A549 (cell line): ENCODE results near the gene GRK4. TPM values are rescaled to one million over a fixed set of nuclear protein-coding genes. Genes with fewer than 3 reads are reported as not detected.

ENCODE experiments used
- ATAC-seq, 2 experiments: fragments of 200-7000 bp in 1 of 2; fragments of >200 bp in 1 of 2; cut with Nextera tagmentation in 1 of 2; cut with Tn5 transposase in 1 of 2; 3 replicates each; pipeline versions ENCODE4 v1.8.0 to v1.9.1; 2018 to 2020; ENCODE audit warnings: mild to moderate bottlenecking in 1 of 2, moderate library complexity in 1 of 2
- CTCF ChIA-PET: fragments of 300-600 bp; sonication (Branson Sonifier 250); formaldehyde crosslinking; extraction: SDS; loops from one replicate; lab custom pipeline; 2021; ENCODE audit warnings: antibody characterized with exemption, inconsistent platforms; lab: Yijun Ruan, JAX
- POLR2A ChIA-PET: fragments of 350-600 bp; formaldehyde crosslinking; extraction: SDS; loops from one replicate; lab custom pipeline; 2021; ENCODE audit warnings: antibody characterized with exemption, inconsistent platforms; lab: Yijun Ruan, JAX
- DNase-seq, 2 experiments: peaks; one replicate each; pipeline versions ENCODE4 v3.0.0 to v3.0.0-alpha.2; 2011 to 2016; ENCODE audit warnings: low read depth in 1 of 2, low spot score in 1 of 2
- FAIRE-seq: peaks from 2 replicates; lab custom pipeline; 2011; peaks lifted over from hg19 to GRCh38; lab: Jason Lieb, UNC
- H3K27ac ChIP-seq, 2 experiments: fragments of >200 bp; sonication (Bioruptor Twin); formaldehyde crosslinking; 3 replicates each; pipeline ENCODE4 v1.5.1; 2016 to 2017
- H3K4me1 ChIP-seq: fragments of >200 bp; sonication (Bioruptor Twin); formaldehyde crosslinking; 3 replicates; pipeline ENCODE4 v1.6.1; 2016
- H3K4me2 ChIP-seq: fragments of >200 bp; sonication (Bioruptor Twin); formaldehyde crosslinking; 3 replicates; pipeline ENCODE4 v1.6.1; 2016
- H3K4me3 ChIP-seq: fragments of >200 bp; sonication (Bioruptor Twin); formaldehyde crosslinking; 3 replicates; pipeline ENCODE4 v1.5.1; 2016
- H3K9me3 ChIP-seq: fragments of >200 bp; sonication (Bioruptor Twin); formaldehyde crosslinking; 3 replicates; pipeline ENCODE4 v1.6.1; 2016
- CBX8 ChIP-seq: fragments of 200-600 bp; sonication (generic); IDR thresholded peaks from 2 replicates; pipeline ENCODE4 v1.6.1; 2016
- CTCF ChIP-seq: fragments of >200 bp; sonication (Bioruptor Twin); formaldehyde crosslinking; IDR thresholded peaks from 3 replicates; pipeline ENCODE4 v1.5.1; 2016
- E2F6 ChIP-seq: IDR thresholded peaks from 2 replicates; pipeline ENCODE4 v1.6.1; 2012; ENCODE audit warnings: low read depth, borderline replicate concordance
- EHF ChIP-seq: fragments of 250-450 bp; sonication (Bioruptor Pico); IDR thresholded peaks from 2 replicates; pipeline ENCODE4 v1.5.0; 2020; ENCODE audit warnings: mild to moderate bottlenecking
- FOSL2 ChIP-seq, 2 experiments: fragments of 450-650 bp in 1 of 2; fragments of >200 bp in 1 of 2; sonication (Bioruptor Twin) in 1 of 2; formaldehyde crosslinking; IDR thresholded peaks; 2 replicates each; pipeline versions ENCODE4 v1.5.0 to v1.6.1; 2016 to 2020; ENCODE audit warnings: mild to moderate bottlenecking in 1 of 2, moderate library complexity in 1 of 2
- GATA3 ChIP-seq: IDR thresholded peaks from 2 replicates; pipeline ENCODE4 v1.6.1; 2012; ENCODE audit warnings: borderline replicate concordance
- HDAC2 ChIP-seq: fragments of 200-600 bp; sonication (generic); IDR thresholded peaks from 2 replicates; pipeline ENCODE4 v1.6.1; 2016
- HEYL ChIP-seq: fragments of 250-450 bp; sonication (Bioruptor Pico); IDR thresholded peaks from 2 replicates; pipeline ENCODE4 v1.8.0; 2021; ENCODE audit warnings: mild to moderate bottlenecking, moderate library complexity
- KDM1A ChIP-seq: fragments of 200-600 bp; sonication (generic); IDR thresholded peaks from 2 replicates; pipeline ENCODE4 v1.6.1; 2016; ENCODE audit warnings: low read depth, mild to moderate bottlenecking
- NFE2L2 ChIP-seq: fragments of 150-350 bp; conservative IDR thresholded peaks from 2 replicates; pipeline ENCODE4 v1.6.1; 2014; ENCODE audit warnings: low read length
- PBX3 ChIP-seq: IDR thresholded peaks from 2 replicates; pipeline ENCODE4 v1.6.1; 2012
- PHF8 ChIP-seq: fragments of 200-600 bp; sonication (generic); IDR thresholded peaks from 2 replicates; pipeline ENCODE4 v1.6.1; 2016; ENCODE audit warnings: low read depth, mild to moderate bottlenecking, antibody characterized with exemption, moderate library complexity, borderline replicate concordance
- RAD21 ChIP-seq, 2 experiments: fragments of >200 bp in 1 of 2; sonication (Bioruptor Twin) in 1 of 2; formaldehyde crosslinking in 1 of 2; IDR thresholded peaks in 1 of 2; conservative IDR thresholded peaks in 1 of 2; 2 replicates in 1 of 2; 3 replicates in 1 of 2; pipeline ENCODE4 v1.6.1; 2012 to 2018; ENCODE audit warnings: inconsistent platforms in 1 of 2
- RARB ChIP-seq: fragments of 250-450 bp; sonication (Bioruptor Pico); IDR thresholded peaks from 2 replicates; pipeline ENCODE4 v1.8.0; 2021; ENCODE audit warnings: mild to moderate bottlenecking, moderate library complexity
- SREBF2 ChIP-seq: fragments of 450-650 bp; IDR thresholded peaks from 2 replicates; pipeline ENCODE4 v1.6.1; 2014; ENCODE audit warnings: mild to moderate bottlenecking, moderate library complexity
- TFCP2L1 ChIP-seq: fragments of 250-450 bp; sonication (Bioruptor Pico); IDR thresholded peaks from 2 replicates; pipeline ENCODE4 v1.5.0; 2021; ENCODE audit warnings: mild to moderate bottlenecking
- TP53 ChIP-seq: fragments of 250-450 bp; sonication (Bioruptor Pico); IDR thresholded peaks from 2 replicates; pipeline ENCODE4 v1.5.0; 2021; ENCODE audit warnings: mild to moderate bottlenecking, moderate library complexity
- USF2 ChIP-seq: fragments of 450-650 bp; IDR thresholded peaks from 2 replicates; pipeline ENCODE4 v1.6.1; 2014; ENCODE audit warnings: antibody characterized with exemption
- ZNF302 ChIP-seq: fragments of 250-450 bp; sonication (Bioruptor Pico); IDR thresholded peaks from 2 replicates; pipeline ENCODE4 v1.9.0; 2021; ENCODE audit warnings: inconsistent platforms, mild to moderate bottlenecking, moderate library complexity
- WGBS: methylation state at CpG from one replicate; pipeline ENCODE4 v1.1.6; 2017; ENCODE audit errors: missing lambda C conversion rate; 5-methylcytosine and 5-hydroxymethylcytosine counted together
- polyA plus RNA-seq, 4 experiments: library from polyadenylated mRNA; depleted of rRNA in 3 of 4; stranded (reverse); fragments of >200 nt; fragmentation: RNase III in 1 of 4; extraction: RNeasy Plus Mini Kit Qiagen cat#74134 plus additional on column Dnase treatment in 1 of 4; gene quantifications; 2 replicates in 3 of 4; 3 replicates in 1 of 4; pipeline ENCODE4 v1.2.3, GENCODE V29; 2011 to 2017
- TF ChIP-seq, protein P1 (sequence below): fragments of 250-450 bp; sonication (Bioruptor Pico); IDR thresholded peaks from 2 replicates; pipeline ENCODE4 v1.5.0; 2020; ENCODE audit warnings: low read depth, mild to moderate bottlenecking, moderate library complexity

GRK4 gene
- polyA plus RNA-seq, 2 of the 4 experiments (the other 2 are of a cell fraction), result 0.76 to 0.96 TPM

- no peak for TF ChIP-seq RARB
- TF ChIP-seq, all 56 proteins: peak for 0
Measured at GRCh38 chr4:3021627-3022026, 58.3 kb downstream of the GRK4 start (continued).

DNA sequence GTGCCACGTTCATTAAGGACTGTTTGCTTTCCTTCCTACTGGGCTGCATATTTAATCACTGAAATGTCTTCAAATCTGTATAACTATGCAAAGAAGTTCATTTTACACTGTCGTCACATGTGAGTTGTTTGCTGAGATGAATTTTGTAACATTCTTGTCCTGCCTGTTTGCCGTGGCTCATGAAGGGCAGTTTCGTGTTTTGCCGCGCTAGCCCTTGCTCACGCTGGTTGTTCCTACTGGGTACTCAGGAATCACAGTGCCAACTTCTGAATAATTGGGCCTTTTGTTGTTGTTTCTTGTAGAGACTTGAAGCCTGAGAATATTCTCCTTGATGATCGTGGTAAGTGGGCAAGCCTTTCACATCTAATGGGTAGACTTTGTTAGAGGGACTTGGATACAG, 58.7 kb downstream of the GRK4 start:
- no peak for ATAC-seq
- no peak for FAIRE-seq
- CTCF ChIA-PET, result interaction anchor here (0.6 to 3.3 kb wide), 2 partner anchors 37 to 44 kb away, joined by 3 to 10 read pairs; no protein-coding TSS in a partner anchor
- POLR2A ChIA-PET, result no interaction called here
- H3K27ac ChIP-seq, result no peak overlapping the region
- no peaks in the 10 kb centered on the region for H3K4me1 ChIP-seq
- no peak overlapping the region for H3K4me2 ChIP-seq
- 53% methylated on average over 8 of the region's 8 CpGs for WGBS
- no peak for DNase-seq
- TF ChIP-seq USF2 (no peak), EHF (no peak), FOSL2 (IDR thresholded peaks at IDR 0.05) (no peak), FOSL2 (CRISPR knock-in tag; IDR thresholded peaks at IDR 0.05) (no peak), TFCP2L1 (CRISPR knock-in tag) (no peak), E2F6 (no peak), TP53 (CRISPR knock-in tag) (no peak), RAD21 (conservative IDR thresholded peaks at IDR 0.05 in 1 of 2, IDR thresholded peaks at IDR 0.05 in 1 of 2) (no peak), SREBF2 (no peak), PBX3 (no peak), PHF8 (no peak), CTCF (no peak), HEYL (CRISPR knock-in tag) (no peak), RARB (no peak), GATA3 (no peak), NFE2L2 (no peak), ZNF302 (CRISPR knock-in tag) (no peak), HDAC2 (no peak)
- TF ChIP-seq, protein P1, sequence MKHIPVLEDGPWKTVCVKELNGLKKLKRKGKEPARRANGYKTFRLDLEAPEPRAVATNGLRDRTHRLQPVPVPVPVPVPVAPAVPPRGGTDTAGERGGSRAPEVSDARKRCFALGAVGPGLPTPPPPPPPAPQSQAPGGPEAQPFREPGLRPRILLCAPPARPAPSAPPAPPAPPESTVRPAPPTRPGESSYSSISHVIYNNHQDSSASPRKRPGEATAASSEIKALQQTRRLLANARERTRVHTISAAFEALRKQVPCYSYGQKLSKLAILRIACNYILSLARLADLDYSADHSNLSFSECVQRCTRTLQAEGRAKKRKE (CRISPR knock-in tag), result no peak
- H3K4me3 ChIP-seq, result no peak overlapping the region
- no peaks in the 10 kb centered on the region for H3K9me3 ChIP-seq

- ATAC-seq, result no peak
- ChIA-PET CTCF (interaction anchor here (0.6 to 3.3 kb wide), 3 partner anchors 13 to 44 kb away, joined by 3 to 10 read pairs (median 3); no protein-coding TSS in a partner anchor), POLR2A (interaction anchor here (0.5 kb wide), 1 partner anchor 15 kb away, joined by 3 read pairs; no protein-coding TSS in a partner anchor)
- H3K4me2 ChIP-seq, result no peak overlapping the region
- H3K9me3 ChIP-seq, result no peaks in the 10 kb centered on the region
- no peak overlapping the region for H3K4me3 ChIP-seq
- no peak overlapping the region for H3K27ac ChIP-seq
- TF ChIP-seq KDM1A (no peak), CBX8 (no peak), CTCF (no peak)
- no peak for DNase-seq
- 44% methylated on average over 3 of the region's 3 CpGs for WGBS
- FAIRE-seq, result no peak
- no peaks in the 10 kb centered on the region for H3K4me1 ChIP-seq
Measured at GRCh38 chr4:3022651-3023050, 59.3 kb downstream of the GRK4 start.
